Mucosa of stomach (tissue), 1 donor: ENCODE data around the gene WWC2.

Experiments used
- H3K27me3 ChIP-seq: one replicate; pipeline ENCODE4 v1.7.0; 2013; ENCODE audit warnings: mild to moderate bottlenecking, low read length; ENCODE audit not compliant: control insufficient read depth, insufficient read depth
- H3K36me3 ChIP-seq: one replicate; pipeline ENCODE4 v1.7.0; 2013; ENCODE audit warnings: low read length; ENCODE audit not compliant: control insufficient read depth, insufficient read depth
- H3K4me1 ChIP-seq: one replicate; pipeline ENCODE4 v1.7.0; 2013; ENCODE audit warnings: mild to moderate bottlenecking, low read length; ENCODE audit not compliant: control insufficient read depth, insufficient read depth
- H3K4me3 ChIP-seq: one replicate; pipeline ENCODE4 v1.7.0; 2013; ENCODE audit warnings: low read length
- H3K9ac ChIP-seq: one replicate; pipeline ENCODE4 v1.7.0; 2013; ENCODE audit warnings: mild to moderate bottlenecking, low read length, moderate library complexity
- H3K9me3 ChIP-seq: one replicate; pipeline ENCODE4 v1.7.0; 2013; ENCODE audit warnings: mild to moderate bottlenecking, low read length, moderate library complexity; ENCODE audit not compliant: control insufficient read depth
- donor health status: Pancreatic carcinoma.

Gene WWC2

GRCh38 chr4:183164963-183165362, 65.9 kb downstream of the WWC2 start:
- Histone ChIP-seq H3K27me3 (no peaks in the 10 kb centered on the region), H3K9ac (no peak overlapping the region), H3K4me1 (peaks cover 8% of the 10 kb centered on the region), H3K9me3 (no peaks in the 10 kb centered on the region), H3K36me3 (no peaks in the 10 kb centered on the region), H3K4me3 (no peak overlapping the region)

- Histone ChIP-seq H3K4me1 (peaks cover 8% of the 10 kb centered on the region), H3K9ac (no peak overlapping the region), H3K27me3 (no peaks in the 10 kb centered on the region), H3K4me3 (no peak overlapping the region), H3K9me3 (no peaks in the 10 kb centered on the region), H3K36me3 (no peaks in the 10 kb centered on the region)
Measured at GRCh38 chr4:183165376-183165775, 66.3 kb downstream of the WWC2 start.

GRCh38 chr4:183170894-183171293, 71.8 kb downstream of the WWC2 start:
- Histone ChIP-seq H3K9ac (no peak overlapping the region), H3K9me3 (no peaks in the 10 kb centered on the region), H3K27me3 (no peaks in the 10 kb centered on the region), H3K36me3 (no peaks in the 10 kb centered on the region), H3K4me3 (no peak overlapping the region), H3K4me1 (peaks cover 16% of the 10 kb centered on the region)

- Histone ChIP-seq H3K9me3 (no peaks in the 10 kb centered on the region), H3K9ac (no peak overlapping the region), H3K27me3 (no peaks in the 10 kb centered on the region), H3K4me3 (no peak overlapping the region), H3K4me1 (peaks cover 17% of the 10 kb centered on the region), H3K36me3 (no peaks in the 10 kb centered on the region)
Measured at GRCh38 chr4:183171484-183172267, 72.6 kb downstream of the WWC2 start.

GRCh38 chr4:183172881-183173280, 73.8 kb downstream of the WWC2 start:
- no peak overlapping the region for H3K9ac ChIP-seq
- peaks cover 17% of the 10 kb centered on the region for H3K4me1 ChIP-seq
- no peak overlapping the region for H3K4me3 ChIP-seq
- no peaks in the 10 kb centered on the region for H3K36me3 ChIP-seq
- no peaks in the 10 kb centered on the region for H3K9me3 ChIP-seq
- no peaks in the 10 kb centered on the region for H3K27me3 ChIP-seq

GRCh38 chr4:183173580-183174526, 74.8 kb downstream of the WWC2 start:
- peaks cover 17% of the 10 kb centered on the region for H3K4me1 ChIP-seq
- no peaks in the 10 kb centered on the region for H3K9me3 ChIP-seq
- H3K4me3 ChIP-seq, result no peak overlapping the region
- H3K36me3 ChIP-seq, result no peaks in the 10 kb centered on the region
- H3K9ac ChIP-seq, result no peak overlapping the region
- no peaks in the 10 kb centered on the region for H3K27me3 ChIP-seq

- peaks cover 17% of the 10 kb centered on the region for H3K4me1 ChIP-seq
- H3K36me3 ChIP-seq, result no peaks in the 10 kb centered on the region
- no peak overlapping the region for H3K9ac ChIP-seq
- no peaks in the 10 kb centered on the region for H3K9me3 ChIP-seq
- no peak overlapping the region for H3K4me3 ChIP-seq
- no peaks in the 10 kb centered on the region for H3K27me3 ChIP-seq
Measured at GRCh38 chr4:183175631-183176232, 76.7 kb downstream of the WWC2 start.

GRCh38 chr4:183177001-183177400, 77.9 kb downstream of the WWC2 start:
- no peak overlapping the region for H3K9ac ChIP-seq
- H3K4me3 ChIP-seq, result no peak overlapping the region
- H3K36me3 ChIP-seq, result no peaks in the 10 kb centered on the region
- peaks cover 16% of the 10 kb centered on the region for H3K4me1 ChIP-seq
- H3K27me3 ChIP-seq, result no peaks in the 10 kb centered on the region
- no peaks in the 10 kb centered on the region for H3K9me3 ChIP-seq

- Histone ChIP-seq H3K4me3 (no peak overlapping the region), H3K9me3 (no peaks in the 10 kb centered on the region), H3K36me3 (no peaks in the 10 kb centered on the region), H3K9ac (no peak overlapping the region), H3K4me1 (peaks cover 13% of the 10 kb centered on the region), H3K27me3 (no peaks in the 10 kb centered on the region)
Measured at GRCh38 chr4:183178201-183178600, 79.1 kb downstream of the WWC2 start.

- H3K36me3 ChIP-seq, result no peaks in the 10 kb centered on the region
- H3K9ac ChIP-seq, result no peak overlapping the region
- peaks cover 7% of the 10 kb centered on the region for H3K4me1 ChIP-seq
Measured at GRCh38 chr4:183180096-183180495, 81.0 kb downstream of the WWC2 start.

GRCh38 chr4:183180621-183181020, 81.6 kb downstream of the WWC2 start:
- Histone ChIP-seq H3K4me1 (peaks cover 4% of the 10 kb centered on the region), H3K36me3 (no peaks in the 10 kb centered on the region), H3K27me3 (no peaks in the 10 kb centered on the region), H3K9me3 (no peaks in the 10 kb centered on the region), H3K9ac (no peak overlapping the region), H3K4me3 (no peak overlapping the region)

More at GRCh38 chr4:183180096-183180495, 81.0 kb downstream of the WWC2 start:
- H3K9me3 ChIP-seq, result no peaks in the 10 kb centered on the region
- H3K4me3 ChIP-seq, result no peak overlapping the region
- H3K27me3 ChIP-seq, result no peaks in the 10 kb centered on the region

GRCh38 chr4:183181081-183181480, 82.0 kb downstream of the WWC2 start:
- no peak overlapping the region for H3K9ac ChIP-seq
- H3K36me3 ChIP-seq, result no peaks in the 10 kb centered on the region
- no peaks in the 10 kb centered on the region for H3K4me1 ChIP-seq
- no peaks in the 10 kb centered on the region for H3K27me3 ChIP-seq
- H3K4me3 ChIP-seq, result no peak overlapping the region
- H3K9me3 ChIP-seq, result no peaks in the 10 kb centered on the region
